Neural cell (in vitro differentiated cells): ENCODE results near the gene AZU1.

Source experiments
- EP300 ChIP-seq: fragments of 450-650 bp; conservative IDR thresholded peaks from 2 replicates; pipeline ENCODE4 v1.6.1; 2014; ENCODE audit warnings: antibody characterized with exemption, mild to moderate bottlenecking, moderate library complexity; ENCODE audit not compliant: poor library complexity, severe bottlenecking
- POLR2AphosphoS5 ChIP-seq: IDR thresholded peaks from 2 replicates; pipeline ENCODE4 v1.6.1; 2012
- TAF1 ChIP-seq: IDR thresholded peaks from 2 replicates; pipeline ENCODE4 v1.6.1; 2012; ENCODE audit warnings: low read depth
- TF ChIP-seq, protein P1 (sequence below): fragments of 450-650 bp; IDR thresholded peaks from 2 replicates; pipeline ENCODE4 v1.5.1; 2014; ENCODE audit warnings: antibody characterized with exemption, mild to moderate bottlenecking, moderate library complexity; ENCODE audit not compliant: poor library complexity, severe bottlenecking

DNA sequence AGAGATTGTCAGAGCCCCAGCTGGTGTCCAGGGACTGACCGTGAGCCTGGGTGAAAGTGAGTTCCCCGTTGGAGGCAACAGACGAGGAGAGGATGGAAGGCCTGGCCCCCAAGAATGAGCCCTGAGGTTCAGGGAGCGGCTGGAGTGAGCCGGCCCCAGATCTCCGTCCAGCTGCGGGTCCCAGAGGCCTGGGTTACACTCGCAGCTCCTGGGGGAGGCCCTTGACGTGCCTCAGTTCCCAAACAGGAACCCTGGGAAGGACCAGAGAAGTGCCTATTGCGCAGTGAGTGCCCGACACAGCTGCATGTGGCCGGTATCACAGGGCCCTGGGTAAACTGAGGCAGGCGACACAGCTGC is 23.3 kb downstream of the AZU1 start:
- TF ChIP-seq, protein P1, sequence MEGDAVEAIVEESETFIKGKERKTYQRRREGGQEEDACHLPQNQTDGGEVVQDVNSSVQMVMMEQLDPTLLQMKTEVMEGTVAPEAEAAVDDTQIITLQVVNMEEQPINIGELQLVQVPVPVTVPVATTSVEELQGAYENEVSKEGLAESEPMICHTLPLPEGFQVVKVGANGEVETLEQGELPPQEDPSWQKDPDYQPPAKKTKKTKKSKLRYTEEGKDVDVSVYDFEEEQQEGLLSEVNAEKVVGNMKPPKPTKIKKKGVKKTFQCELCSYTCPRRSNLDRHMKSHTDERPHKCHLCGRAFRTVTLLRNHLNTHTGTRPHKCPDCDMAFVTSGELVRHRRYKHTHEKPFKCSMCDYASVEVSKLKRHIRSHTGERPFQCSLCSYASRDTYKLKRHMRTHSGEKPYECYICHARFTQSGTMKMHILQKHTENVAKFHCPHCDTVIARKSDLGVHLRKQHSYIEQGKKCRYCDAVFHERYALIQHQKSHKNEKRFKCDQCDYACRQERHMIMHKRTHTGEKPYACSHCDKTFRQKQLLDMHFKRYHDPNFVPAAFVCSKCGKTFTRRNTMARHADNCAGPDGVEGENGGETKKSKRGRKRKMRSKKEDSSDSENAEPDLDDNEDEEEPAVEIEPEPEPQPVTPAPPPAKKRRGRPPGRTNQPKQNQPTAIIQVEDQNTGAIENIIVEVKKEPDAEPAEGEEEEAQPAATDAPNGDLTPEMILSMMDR = no peak
- TF ChIP-seq EP300 (no peak), POLR2AphosphoS5 (no peak), TAF1 (no peak)
